Testis (tissue), 2 donors: ENCODE data around the gene CHIT1.

Source experiments
- POLR2A ChIP-seq: fragments of 450-650 bp; IDR thresholded peaks from one replicate; pipeline ENCODE4 v1.6.1; 2017; ENCODE audit warnings: antibody characterized with exemption, mild to moderate bottlenecking, moderate library complexity
- TF ChIP-seq, protein P1 (sequence below), 3 experiments: fragments of 450-650 bp in 2 of 3; fragments of 200-600 bp in 1 of 3; sonication (generic) in 1 of 3; IDR thresholded peaks; one replicate each; pipeline ENCODE4 v1.5.1; 2016 to 2019; ENCODE audit warnings: antibody characterized with exemption in 3 of 3, mild to moderate bottlenecking in 2 of 3, moderate library complexity in 1 of 3

DNA sequence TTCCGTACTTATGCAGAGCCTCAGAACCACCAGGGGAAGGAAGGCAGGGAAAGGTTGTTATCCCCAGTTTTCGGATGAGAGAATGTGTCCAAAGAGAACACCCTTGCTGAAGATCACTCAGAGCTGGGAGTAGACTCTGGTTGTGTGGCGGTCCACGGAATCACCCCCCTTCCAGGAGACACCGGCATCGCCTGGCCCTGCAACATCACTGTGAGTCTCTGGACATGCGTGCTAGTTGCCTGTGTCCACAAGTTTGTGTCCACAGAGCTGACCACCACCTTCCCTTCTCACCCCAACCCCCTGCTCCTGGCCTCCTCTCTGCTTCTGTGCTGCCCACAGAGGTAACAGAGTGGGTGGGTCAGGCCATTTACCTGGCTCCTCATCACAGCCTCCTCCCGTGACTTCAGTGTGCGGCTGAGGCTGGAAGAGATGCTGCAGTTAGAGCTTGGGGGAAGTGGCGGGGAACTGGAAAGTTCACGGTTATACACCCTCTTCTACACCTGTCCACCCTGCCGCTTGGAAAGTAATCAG, 61.2 kb downstream of the CHIT1 start:
- TF ChIP-seq, protein P1, sequence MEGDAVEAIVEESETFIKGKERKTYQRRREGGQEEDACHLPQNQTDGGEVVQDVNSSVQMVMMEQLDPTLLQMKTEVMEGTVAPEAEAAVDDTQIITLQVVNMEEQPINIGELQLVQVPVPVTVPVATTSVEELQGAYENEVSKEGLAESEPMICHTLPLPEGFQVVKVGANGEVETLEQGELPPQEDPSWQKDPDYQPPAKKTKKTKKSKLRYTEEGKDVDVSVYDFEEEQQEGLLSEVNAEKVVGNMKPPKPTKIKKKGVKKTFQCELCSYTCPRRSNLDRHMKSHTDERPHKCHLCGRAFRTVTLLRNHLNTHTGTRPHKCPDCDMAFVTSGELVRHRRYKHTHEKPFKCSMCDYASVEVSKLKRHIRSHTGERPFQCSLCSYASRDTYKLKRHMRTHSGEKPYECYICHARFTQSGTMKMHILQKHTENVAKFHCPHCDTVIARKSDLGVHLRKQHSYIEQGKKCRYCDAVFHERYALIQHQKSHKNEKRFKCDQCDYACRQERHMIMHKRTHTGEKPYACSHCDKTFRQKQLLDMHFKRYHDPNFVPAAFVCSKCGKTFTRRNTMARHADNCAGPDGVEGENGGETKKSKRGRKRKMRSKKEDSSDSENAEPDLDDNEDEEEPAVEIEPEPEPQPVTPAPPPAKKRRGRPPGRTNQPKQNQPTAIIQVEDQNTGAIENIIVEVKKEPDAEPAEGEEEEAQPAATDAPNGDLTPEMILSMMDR (IDR thresholded peaks at IDR 0.05): no peak
- no peak for TF ChIP-seq POLR2A
